ENCODE data around the gene TRAPPC5.
A peak's percentile ranks its signal among the peaks of the same experiment; 100 is the strongest.

The TRAPPC5 gene

GRCh38 chr19:7680606-7681339, at the start of gene TRAPPC5:
TSS of gene TRAPPC5 (plus strand) at chr19:7680833. CDS start at chr19:7682254, 1,421 bp downstream.
- peak; percentile 90 to 97 (median 96) for DNase-seq

GRCh38 chr19:7631577-7631976, 49.1 kb upstream of the TRAPPC5 start:
- no peak for DNase-seq

GRCh38 chr19:7632340-7633203, 48.1 kb upstream of the TRAPPC5 start:
- no peak for DNase-seq

GRCh38 chr19:7633698-7634097, 46.9 kb upstream of the TRAPPC5 start, which contains the start of gene PCP2:
TSS of gene PCP2 (minus strand) at chr19:7633719. CDS start at chr19:7633457, 262 bp downstream.
- DNase-seq: no peak

GRCh38 chr19:7635670-7636069, 45.0 kb upstream of the TRAPPC5 start:
- DNase-seq: no peak

GRCh38 chr19:7636317-7636690, 44.3 kb upstream of the TRAPPC5 start:
- no peak for DNase-seq

- DNase-seq: peak; percentile 75 to 94 (median 86)
Observed at GRCh38 chr19:7636691-7637373, 43.8 kb upstream of the TRAPPC5 start, which contains the start of gene STXBP2. TSS of gene STXBP2 (plus strand) at chr19:7637110. CDS start at chr19:7637150, 40 bp downstream.

- peak; percentile 76 to 90 (median 82) for DNase-seq
Observed at GRCh38 chr19:7637374-7638256, 43.0 kb upstream of the TRAPPC5 start.

- DNase-seq: no peak
Observed at GRCh38 chr19:7638802-7639465, 41.7 kb upstream of the TRAPPC5 start.

GRCh38 chr19:7639863-7640348, 40.7 kb upstream of the TRAPPC5 start:
- no peak for DNase-seq

GRCh38 chr19:7640803-7641202, 39.8 kb upstream of the TRAPPC5 start:
- no peak for DNase-seq

GRCh38 chr19:7641290-7642276, 39.0 kb upstream of the TRAPPC5 start:
- no peak for DNase-seq

- no peak for DNase-seq
Observed at GRCh38 chr19:7642295-7643030, 38.2 kb upstream of the TRAPPC5 start.

- DNase-seq: no peak
Observed at GRCh38 chr19:7643031-7643415, 37.6 kb upstream of the TRAPPC5 start.

GRCh38 chr19:7643629-7644549, 36.7 kb upstream of the TRAPPC5 start:
- DNase-seq: peak; percentile 43 to 66 (median 43)

- no peak for DNase-seq
Observed at GRCh38 chr19:7644550-7644877, 36.1 kb upstream of the TRAPPC5 start.

GRCh38 chr19:7645163-7645562, 35.5 kb upstream of the TRAPPC5 start:
- DNase-seq: peak; percentile 29 to 48 (median 45)
